GM18868 (cell line): Measurements from ENCODE around the gene FBXO11.
"Not testable (repeated sequence)": the region's sequence is repeated elsewhere in the genome, so short reads cannot be mapped to it uniquely, and the experiment has no call there.

Experiments used
- ATAC-seq: cut with Tn5 transposase; IDR thresholded peaks from one replicate; pipeline ENCODE4 v1.9.1; 2021; ENCODE audit warnings: mild to moderate bottlenecking, moderate library complexity; ENCODE audit not compliant: unreplicated experiment

The FBXO11 gene

GRCh38 chr2:47899915-47900816 lies 6.1 kb downstream of the FBXO11 start:
- ATAC-seq, result no peak

GRCh38 chr2:47897883-47898731 lies 8.2 kb downstream of the FBXO11 start:
- peak; percentile 76 for ATAC-seq

GRCh38 chr2:47897191-47897882 lies 9.0 kb downstream of the FBXO11 start:
- ATAC-seq, result not testable (repeated sequence)

GRCh38 chr2:47896450-47896968 lies 9.8 kb downstream of the FBXO11 start:
- ATAC-seq, result no peak

- ATAC-seq, result no peak
Measured at GRCh38 chr2:47893771-47894170, 12.5 kb downstream of the FBXO11 start.

- ATAC-seq, result no peak
Measured at GRCh38 chr2:47892338-47892730, 14.0 kb downstream of the FBXO11 start.

- ATAC-seq, result no peak
Measured at GRCh38 chr2:47891369-47892337, 14.6 kb downstream of the FBXO11 start.

- ATAC-seq, result no peak
Measured at GRCh38 chr2:47890711-47891368, 15.5 kb downstream of the FBXO11 start.

GRCh38 chr2:47888581-47889280 lies 17.6 kb downstream of the FBXO11 start:
- ATAC-seq, result no peak

- no peak for ATAC-seq
Measured at GRCh38 chr2:47876912-47877311, 29.4 kb downstream of the FBXO11 start.

- ATAC-seq, result no peak
Measured at GRCh38 chr2:47872941-47873340, 33.4 kb downstream of the FBXO11 start.

- ATAC-seq, result no peak
Measured at GRCh38 chr2:47870641-47871540, 35.4 kb downstream of the FBXO11 start.

- ATAC-seq, result no peak
Measured at GRCh38 chr2:47869859-47870595, 36.3 kb downstream of the FBXO11 start.

- ATAC-seq, result no peak
Measured at GRCh38 chr2:47868611-47869352, 37.5 kb downstream of the FBXO11 start.

GRCh38 chr2:47867205-47867604 lies 39.1 kb downstream of the FBXO11 start:
- ATAC-seq, result no peak

GRCh38 chr2:47864566-47864965 lies 41.7 kb downstream of the FBXO11 start:
- no peak for ATAC-seq
